ENCODE data around the gene ZNRF3. TPM values are rescaled to one million over a fixed set of nuclear protein-coding genes. Genes with fewer than 3 reads are reported as not detected.
"Not testable (repeated sequence)": the region's sequence is repeated elsewhere in the genome, so short reads cannot be mapped to it uniquely, and the experiment has no call there.

Gene ZNRF3
- total RNA-seq, 1 donor, result 6.9 TPM

DNA sequence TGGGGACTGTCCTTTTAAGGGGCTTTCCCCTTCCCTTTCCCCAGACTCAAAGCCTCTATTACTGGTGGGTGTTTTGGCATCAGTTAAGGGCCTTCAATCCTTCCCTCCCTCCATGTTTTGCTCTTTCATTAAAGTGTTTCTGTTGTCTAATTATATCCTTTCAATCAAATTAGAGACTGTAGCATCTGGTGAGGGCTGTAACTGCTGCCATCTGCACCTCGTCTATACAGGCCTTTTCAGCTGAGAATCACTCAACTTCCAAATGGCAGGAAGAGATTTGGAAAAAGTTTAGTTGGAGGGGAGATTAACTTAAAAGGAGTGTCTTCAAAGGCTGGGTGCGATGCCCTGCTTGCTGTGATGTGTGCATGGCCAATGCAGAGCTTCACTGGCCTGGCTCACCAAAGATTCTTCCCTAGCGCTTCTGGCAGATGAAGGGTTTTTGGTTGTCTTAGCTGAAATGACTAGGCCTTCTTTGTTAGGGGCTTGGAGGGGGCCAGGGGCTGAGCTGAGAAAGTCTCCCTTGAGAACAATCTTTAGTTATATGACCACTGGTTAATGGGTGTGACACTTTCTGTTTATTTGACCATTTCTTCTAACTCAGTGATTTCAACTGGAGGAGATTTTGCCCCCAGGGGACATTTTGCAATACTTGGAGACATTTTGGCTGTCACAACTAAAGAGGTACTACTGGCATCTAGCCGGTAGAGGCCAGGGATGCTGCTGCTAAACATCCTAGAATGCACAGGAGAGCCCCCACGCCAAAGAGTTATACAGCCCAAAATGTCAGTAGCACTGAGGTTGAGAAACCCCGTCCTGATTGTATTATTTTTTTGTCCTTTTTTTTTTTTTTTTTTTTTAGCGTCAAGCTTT lies 197.0 kb downstream of the ZNRF3 start:
- no peak overlapping the region for H2AFZ ChIP-seq (ENCODE audit: low read length)
- H3K4me1 ChIP-seq (ENCODE audit: insufficient read depth, low read length), result peaks cover 8% of the 10 kb centered on the region
- H3K36me3 ChIP-seq (ENCODE audit: insufficient read depth, low read length), result no peaks in the 10 kb centered on the region
- no peaks in the 10 kb centered on the region for H3K27me3 ChIP-seq (ENCODE audit: insufficient read depth, low read length)
- no peak overlapping the region for H3K27ac ChIP-seq (ENCODE audit: low read depth, low read length)
- H3K4me2 ChIP-seq (ENCODE audit: insufficient read depth, low read length), result no peak overlapping the region
- H4K20me1 ChIP-seq (ENCODE audit: insufficient read depth, low read length), result no peaks in the 10 kb centered on the region
- H3K79me2 ChIP-seq (ENCODE audit: insufficient read depth, low read length), result no peaks in the 10 kb centered on the region
- no peak overlapping the region for H3K4me3 ChIP-seq (ENCODE audit: insufficient read depth, low read length)
- TF ChIP-seq, protein P1, sequence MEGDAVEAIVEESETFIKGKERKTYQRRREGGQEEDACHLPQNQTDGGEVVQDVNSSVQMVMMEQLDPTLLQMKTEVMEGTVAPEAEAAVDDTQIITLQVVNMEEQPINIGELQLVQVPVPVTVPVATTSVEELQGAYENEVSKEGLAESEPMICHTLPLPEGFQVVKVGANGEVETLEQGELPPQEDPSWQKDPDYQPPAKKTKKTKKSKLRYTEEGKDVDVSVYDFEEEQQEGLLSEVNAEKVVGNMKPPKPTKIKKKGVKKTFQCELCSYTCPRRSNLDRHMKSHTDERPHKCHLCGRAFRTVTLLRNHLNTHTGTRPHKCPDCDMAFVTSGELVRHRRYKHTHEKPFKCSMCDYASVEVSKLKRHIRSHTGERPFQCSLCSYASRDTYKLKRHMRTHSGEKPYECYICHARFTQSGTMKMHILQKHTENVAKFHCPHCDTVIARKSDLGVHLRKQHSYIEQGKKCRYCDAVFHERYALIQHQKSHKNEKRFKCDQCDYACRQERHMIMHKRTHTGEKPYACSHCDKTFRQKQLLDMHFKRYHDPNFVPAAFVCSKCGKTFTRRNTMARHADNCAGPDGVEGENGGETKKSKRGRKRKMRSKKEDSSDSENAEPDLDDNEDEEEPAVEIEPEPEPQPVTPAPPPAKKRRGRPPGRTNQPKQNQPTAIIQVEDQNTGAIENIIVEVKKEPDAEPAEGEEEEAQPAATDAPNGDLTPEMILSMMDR (IDR thresholded peaks at IDR 0.05; ENCODE audit: extremely low read depth, low read depth, low read length), result no peak
- no peak for DNase-seq (ENCODE audit: insufficient read length, low spot score, missing footprints)
- H3K9me3 ChIP-seq (ENCODE audit: low read depth, low read length), result no peaks in the 10 kb centered on the region

DNA sequence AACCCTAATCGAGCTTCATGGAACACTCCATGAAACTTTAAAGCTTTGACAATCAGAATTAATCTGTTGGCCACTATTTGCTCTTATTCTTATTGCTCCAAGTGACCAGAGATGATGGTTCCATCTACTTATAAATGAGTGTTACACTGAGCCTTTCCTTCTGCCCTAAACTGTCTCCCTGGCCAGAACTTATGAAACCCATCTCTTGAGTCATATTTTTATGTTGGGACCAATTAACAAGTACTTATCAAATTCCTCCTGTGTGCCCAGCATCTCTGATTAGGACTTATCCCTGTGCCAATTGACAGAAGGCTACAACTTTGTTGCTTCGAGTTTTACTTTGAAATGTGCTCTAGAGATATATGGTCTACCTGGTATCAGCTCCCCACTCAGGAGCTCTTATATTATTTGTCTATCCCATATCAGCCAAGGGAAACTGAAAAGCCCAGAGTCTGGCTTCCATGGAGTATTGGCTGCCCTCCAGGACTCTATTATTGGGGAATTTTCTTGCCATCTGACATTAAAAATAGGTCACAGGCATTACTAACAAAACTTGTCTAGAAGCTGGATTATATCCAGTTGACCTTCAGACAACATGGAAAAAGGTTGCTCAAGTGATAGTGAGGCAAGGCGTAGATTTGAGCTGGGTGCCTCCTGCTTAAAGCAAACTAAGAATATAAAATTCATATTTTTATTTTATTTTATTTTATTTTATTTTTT lies 198.3 kb downstream of the ZNRF3 start:
- DNase-seq (ENCODE audit: insufficient read length, low spot score, missing footprints), result no peak

DNA sequence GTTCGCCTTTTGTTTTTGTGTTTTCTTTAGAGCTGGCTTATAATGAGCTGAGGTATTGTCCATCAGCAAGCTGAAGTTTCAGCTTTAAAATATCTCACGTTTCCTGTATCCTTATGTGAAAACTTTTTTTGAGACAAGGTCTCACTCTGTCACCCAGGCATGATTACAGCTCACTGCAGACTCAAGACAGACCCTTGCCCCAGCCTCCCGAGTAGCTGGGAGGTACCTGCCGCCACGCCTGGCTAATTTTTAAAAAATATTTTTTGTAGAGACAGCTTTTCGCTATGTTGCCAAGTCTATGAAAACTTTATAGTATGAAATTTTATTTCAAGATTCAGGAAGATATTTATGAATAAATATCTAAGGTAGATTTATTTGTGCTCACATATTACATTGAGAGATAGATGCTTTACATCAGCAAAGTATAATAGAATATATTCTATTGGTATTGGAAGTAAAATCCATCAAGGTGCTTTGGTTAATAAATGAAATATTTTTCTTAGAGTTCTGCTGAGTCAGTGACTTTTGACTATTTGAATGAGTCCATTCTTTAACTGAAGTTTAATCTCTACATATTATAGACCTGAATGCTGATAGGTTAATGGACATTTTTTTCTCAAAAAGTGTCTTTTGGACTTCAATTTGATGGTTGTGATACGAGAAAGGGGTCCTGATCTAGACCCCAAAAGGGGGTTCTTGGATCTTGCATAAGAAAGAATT lies 199.6 kb downstream of the ZNRF3 start:
- H3K4me3 ChIP-seq (ENCODE audit: insufficient read depth, low read length), result no peak overlapping the region
- H3K36me3 ChIP-seq (ENCODE audit: insufficient read depth, low read length), result no peaks in the 10 kb centered on the region
- no peaks in the 10 kb centered on the region for H3K27me3 ChIP-seq (ENCODE audit: insufficient read depth, low read length)
- no peaks in the 10 kb centered on the region for H3K79me2 ChIP-seq (ENCODE audit: insufficient read depth, low read length)
- no peak overlapping the region for H3K4me2 ChIP-seq (ENCODE audit: insufficient read depth, low read length)
- H3K9me3 ChIP-seq (ENCODE audit: low read depth, low read length), result no peaks in the 10 kb centered on the region
- H2AFZ ChIP-seq (ENCODE audit: low read length), result no peak overlapping the region
- TF ChIP-seq, protein P1 (IDR thresholded peaks at IDR 0.05; ENCODE audit: extremely low read depth, low read depth, low read length), result no peak
- no peak for DNase-seq (ENCODE audit: insufficient read length, low spot score, missing footprints)
- H3K27ac ChIP-seq (ENCODE audit: low read depth, low read length), result no peak overlapping the region
- H4K20me1 ChIP-seq (ENCODE audit: insufficient read depth, low read length), result no peaks in the 10 kb centered on the region
- H3K4me1 ChIP-seq (ENCODE audit: insufficient read depth, low read length), result peaks cover 8% of the 10 kb centered on the region

More for the DNA sequence above, 198.3 kb downstream of the ZNRF3 start:
- Histone ChIP-seq H3K27ac (ENCODE audit: low read depth, low read length) (no peak overlapping the region), H2AFZ (ENCODE audit: low read length) (no peak overlapping the region), H3K4me2 (ENCODE audit: insufficient read depth, low read length) (no peak overlapping the region), H3K36me3 (ENCODE audit: insufficient read depth, low read length) (no peaks in the 10 kb centered on the region), H3K4me3 (ENCODE audit: insufficient read depth, low read length) (no peak overlapping the region), H3K4me1 (ENCODE audit: insufficient read depth, low read length) (peaks cover 8% of the 10 kb centered on the region), H3K79me2 (ENCODE audit: insufficient read depth, low read length) (no peaks in the 10 kb centered on the region), H4K20me1 (ENCODE audit: insufficient read depth, low read length) (no peaks in the 10 kb centered on the region), H3K27me3 (ENCODE audit: insufficient read depth, low read length) (no peaks in the 10 kb centered on the region), H3K9me3 (ENCODE audit: low read depth, low read length) (no peaks in the 10 kb centered on the region)
- TF ChIP-seq, protein P1 (IDR thresholded peaks at IDR 0.05; ENCODE audit: extremely low read depth, low read depth, low read length), result no peak

DNA sequence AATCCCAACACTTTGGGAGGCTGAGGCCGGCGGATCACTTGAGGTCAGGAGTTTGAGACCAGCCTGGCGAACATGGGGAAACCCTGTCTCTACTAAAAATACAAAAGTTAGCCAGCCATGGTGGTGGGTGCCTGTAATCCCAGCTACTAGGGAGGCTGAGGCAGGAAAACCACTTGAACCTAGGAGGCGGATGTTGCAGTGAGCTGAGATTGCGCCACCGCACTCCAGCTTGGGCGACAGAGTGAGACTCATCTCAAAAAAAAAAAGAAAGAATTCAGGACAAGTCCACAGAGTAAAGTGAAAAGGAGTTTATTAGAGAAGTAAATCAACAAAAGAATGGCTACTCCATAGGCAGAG lies 200.2 kb downstream of the ZNRF3 start:
- not testable (repeated sequence) for H3K36me3 ChIP-seq (ENCODE audit: insufficient read depth, low read length); H3K27me3 ChIP-seq (ENCODE audit: insufficient read depth, low read length); H3K4me1 ChIP-seq (ENCODE audit: insufficient read depth, low read length); H3K4me3 ChIP-seq (ENCODE audit: insufficient read depth, low read length); H3K4me2 ChIP-seq (ENCODE audit: insufficient read depth, low read length); H4K20me1 ChIP-seq (ENCODE audit: insufficient read depth, low read length); H2AFZ ChIP-seq (ENCODE audit: low read length); DNase-seq (ENCODE audit: insufficient read length, low spot score, missing footprints); H3K79me2 ChIP-seq (ENCODE audit: insufficient read depth, low read length); H3K27ac ChIP-seq (ENCODE audit: low read depth, low read length); H3K9me3 ChIP-seq (ENCODE audit: low read depth, low read length)

All from osteoblast (primary cell).